ENCODE measurements around the gene PDLIM4.

Gene PDLIM4

GRCh38 chr5:132219289-132219970, 38.1 kb upstream of the PDLIM4 start:
- TF ChIP-seq CEBPB (IDR thresholded peaks at IDR 0.05) (no peak), ZBTB7A (IDR thresholded peaks at IDR 0.05; ENCODE audit: low read depth) (no peak), NFIC (IDR thresholded peaks at IDR 0.05) (no peak), CREB1 (IDR thresholded peaks at IDR 0.05; ENCODE audit: low read depth) (no peak), TEAD4 (IDR thresholded peaks at IDR 0.05) (no peak)
- TF ChIP-seq, protein P1, sequence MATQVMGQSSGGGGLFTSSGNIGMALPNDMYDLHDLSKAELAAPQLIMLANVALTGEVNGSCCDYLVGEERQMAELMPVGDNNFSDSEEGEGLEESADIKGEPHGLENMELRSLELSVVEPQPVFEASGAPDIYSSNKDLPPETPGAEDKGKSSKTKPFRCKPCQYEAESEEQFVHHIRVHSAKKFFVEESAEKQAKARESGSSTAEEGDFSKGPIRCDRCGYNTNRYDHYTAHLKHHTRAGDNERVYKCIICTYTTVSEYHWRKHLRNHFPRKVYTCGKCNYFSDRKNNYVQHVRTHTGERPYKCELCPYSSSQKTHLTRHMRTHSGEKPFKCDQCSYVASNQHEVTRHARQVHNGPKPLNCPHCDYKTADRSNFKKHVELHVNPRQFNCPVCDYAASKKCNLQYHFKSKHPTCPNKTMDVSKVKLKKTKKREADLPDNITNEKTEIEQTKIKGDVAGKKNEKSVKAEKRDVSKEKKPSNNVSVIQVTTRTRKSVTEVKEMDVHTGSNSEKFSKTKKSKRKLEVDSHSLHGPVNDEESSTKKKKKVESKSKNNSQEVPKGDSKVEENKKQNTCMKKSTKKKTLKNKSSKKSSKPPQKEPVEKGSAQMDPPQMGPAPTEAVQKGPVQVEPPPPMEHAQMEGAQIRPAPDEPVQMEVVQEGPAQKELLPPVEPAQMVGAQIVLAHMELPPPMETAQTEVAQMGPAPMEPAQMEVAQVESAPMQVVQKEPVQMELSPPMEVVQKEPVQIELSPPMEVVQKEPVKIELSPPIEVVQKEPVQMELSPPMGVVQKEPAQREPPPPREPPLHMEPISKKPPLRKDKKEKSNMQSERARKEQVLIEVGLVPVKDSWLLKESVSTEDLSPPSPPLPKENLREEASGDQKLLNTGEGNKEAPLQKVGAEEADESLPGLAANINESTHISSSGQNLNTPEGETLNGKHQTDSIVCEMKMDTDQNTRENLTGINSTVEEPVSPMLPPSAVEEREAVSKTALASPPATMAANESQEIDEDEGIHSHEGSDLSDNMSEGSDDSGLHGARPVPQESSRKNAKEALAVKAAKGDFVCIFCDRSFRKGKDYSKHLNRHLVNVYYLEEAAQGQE (IDR thresholded peaks at IDR 0.05; ENCODE audit: low read depth): no peak

DNA sequence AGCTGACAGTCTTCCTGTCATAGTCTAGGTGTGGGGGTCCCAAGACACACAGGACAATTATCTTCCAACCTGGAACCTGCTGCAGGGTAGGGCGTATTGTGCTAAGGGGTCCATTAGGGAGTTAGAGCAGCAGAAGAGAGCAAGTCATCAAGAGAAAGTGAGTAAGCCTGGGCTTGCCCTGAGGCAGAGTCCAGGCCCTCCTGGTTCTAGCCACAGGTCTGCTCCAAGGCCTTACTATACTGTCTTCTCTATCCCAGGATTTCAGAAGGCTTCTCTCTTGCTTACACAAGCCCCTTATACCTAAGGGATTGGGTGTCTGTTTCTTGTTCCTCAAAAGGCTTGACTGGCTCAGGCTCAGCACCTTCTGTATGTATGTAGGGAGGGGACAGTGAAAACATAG, 37.5 kb upstream of the PDLIM4 start:
- TF ChIP-seq, protein P1 (IDR thresholded peaks at IDR 0.05; ENCODE audit: low read depth): no peak
- TF ChIP-seq TEAD4 (IDR thresholded peaks at IDR 0.05): no peak
- no peak for TF ChIP-seq TCF12 (IDR thresholded peaks at IDR 0.05; ENCODE audit: low read depth)
- TF ChIP-seq, protein P2, sequence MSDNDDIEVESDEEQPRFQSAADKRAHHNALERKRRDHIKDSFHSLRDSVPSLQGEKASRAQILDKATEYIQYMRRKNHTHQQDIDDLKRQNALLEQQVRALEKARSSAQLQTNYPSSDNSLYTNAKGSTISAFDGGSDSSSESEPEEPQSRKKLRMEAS (IDR thresholded peaks at IDR 0.05): no peak
- TF ChIP-seq CEBPB (IDR thresholded peaks at IDR 0.05): no peak
- no peak for TF ChIP-seq YY1 (IDR thresholded peaks at IDR 0.05; ENCODE audit: low read depth)
- no peak for TF ChIP-seq ZBTB7A (IDR thresholded peaks at IDR 0.05; ENCODE audit: low read depth)
- TF ChIP-seq TAF1 (IDR thresholded peaks at IDR 0.05; ENCODE audit: low read depth): no peak
- TF ChIP-seq NFIC (IDR thresholded peaks at IDR 0.05): no peak
- no peak for TF ChIP-seq CREB1 (IDR thresholded peaks at IDR 0.05; ENCODE audit: low read depth)
- no peak for TF ChIP-seq EP300 (IDR thresholded peaks at IDR 0.05; ENCODE audit: borderline replicate concordance)
- TF ChIP-seq RAD21 (IDR thresholded peaks at IDR 0.05; ENCODE audit: low read depth): no peak
- TF ChIP-seq, protein P3, sequence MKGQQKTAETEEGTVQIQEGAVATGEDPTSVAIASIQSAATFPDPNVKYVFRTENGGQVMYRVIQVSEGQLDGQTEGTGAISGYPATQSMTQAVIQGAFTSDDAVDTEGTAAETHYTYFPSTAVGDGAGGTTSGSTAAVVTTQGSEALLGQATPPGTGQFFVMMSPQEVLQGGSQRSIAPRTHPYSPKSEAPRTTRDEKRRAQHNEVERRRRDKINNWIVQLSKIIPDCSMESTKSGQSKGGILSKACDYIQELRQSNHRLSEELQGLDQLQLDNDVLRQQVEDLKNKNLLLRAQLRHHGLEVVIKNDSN (IDR thresholded peaks at IDR 0.05): no peak
- TF ChIP-seq EGR1 (IDR thresholded peaks at IDR 0.05): no peak

DNA sequence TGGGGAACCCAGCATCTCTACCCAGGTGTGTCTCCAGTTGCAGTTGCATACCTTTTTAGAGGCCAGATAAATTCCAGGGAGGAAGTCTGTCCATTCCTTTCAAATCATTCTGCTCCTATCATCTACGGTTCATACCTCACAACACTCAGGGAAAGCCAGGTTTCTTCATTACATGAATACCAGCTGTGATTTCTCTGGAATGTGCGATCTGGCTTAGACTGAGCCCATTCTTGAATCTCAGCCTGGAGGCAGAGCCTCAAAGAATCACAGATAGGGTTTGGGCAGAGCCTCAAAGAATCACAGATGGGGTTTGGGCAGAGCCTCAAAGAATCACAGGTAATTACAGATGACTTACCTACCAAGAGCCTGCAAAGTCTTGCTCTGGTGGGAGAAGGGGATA, 37.0 kb upstream of the PDLIM4 start:
- TF ChIP-seq, protein P2 (IDR thresholded peaks at IDR 0.05): no peak
- TF ChIP-seq EP300 (IDR thresholded peaks at IDR 0.05; ENCODE audit: borderline replicate concordance) (no peak), NFIC (IDR thresholded peaks at IDR 0.05) (no peak), ZBTB7A (IDR thresholded peaks at IDR 0.05; ENCODE audit: low read depth) (no peak), TAF1 (IDR thresholded peaks at IDR 0.05; ENCODE audit: low read depth) (no peak), TCF12 (IDR thresholded peaks at IDR 0.05; ENCODE audit: low read depth) (no peak), EGR1 (IDR thresholded peaks at IDR 0.05) (no peak), CREB1 (IDR thresholded peaks at IDR 0.05; ENCODE audit: low read depth) (no peak)
- TF ChIP-seq, protein P1 (IDR thresholded peaks at IDR 0.05; ENCODE audit: low read depth): no peak

DNA sequence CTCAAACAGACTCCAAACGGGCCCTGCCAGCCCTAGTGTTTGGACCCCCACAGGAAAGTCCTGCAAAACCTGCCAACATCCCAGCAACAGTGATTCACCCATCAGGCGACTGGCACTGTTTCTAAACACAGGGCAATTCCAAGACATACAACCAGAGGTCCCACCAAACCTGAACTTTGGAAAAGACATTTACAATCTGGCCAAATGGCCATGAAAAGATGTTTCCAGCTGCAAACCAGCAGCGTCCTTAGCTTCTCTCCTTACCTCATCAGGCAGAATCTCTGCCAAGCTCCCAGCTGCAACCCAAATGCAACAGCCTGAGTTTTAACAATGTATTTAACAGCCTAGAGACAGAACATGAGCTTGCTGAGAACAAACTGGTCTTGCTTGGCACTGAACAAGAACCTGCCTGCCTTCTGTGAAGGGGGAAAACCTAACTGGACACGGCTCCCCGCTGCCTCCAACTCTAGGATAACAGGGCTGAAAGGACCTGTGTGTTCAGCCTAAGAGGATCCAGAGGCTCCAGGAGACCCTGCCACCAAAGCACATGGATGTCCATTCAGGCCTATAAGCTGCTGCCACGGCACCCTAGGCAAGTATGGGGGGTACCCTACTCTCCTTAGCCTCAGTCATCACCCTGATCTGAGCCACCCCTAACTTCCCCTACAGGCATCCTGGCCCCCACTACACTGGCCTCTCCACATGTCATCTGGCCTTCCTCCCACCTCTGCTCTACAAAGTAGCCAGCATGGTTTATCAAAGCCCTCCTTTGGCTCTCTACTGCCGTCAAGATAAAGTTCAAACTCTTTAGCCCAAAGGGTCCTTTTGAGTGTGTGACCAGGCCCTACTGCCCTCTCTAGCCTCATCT, 35.5 kb upstream of the PDLIM4 start:
- TF ChIP-seq CEBPB (IDR thresholded peaks at IDR 0.05) (no peak), TEAD4 (IDR thresholded peaks at IDR 0.05) (no peak), EP300 (IDR thresholded peaks at IDR 0.05; ENCODE audit: borderline replicate concordance) (no peak), TCF12 (IDR thresholded peaks at IDR 0.05; ENCODE audit: low read depth) (no peak)
- TF ChIP-seq, protein P3 (IDR thresholded peaks at IDR 0.05): no peak
